Aorta (tissue), 5 donors: ENCODE data around the gene KRTAP12-2. TPM values are rescaled to one million over a fixed set of nuclear protein-coding genes. Genes with fewer than 3 reads are reported as not detected.

ENCODE experiments used
- ATAC-seq: fragments of 200-7000 bp; cut with Tn5 transposase; one replicate; pipeline ENCODE4 v1.9.1; 2022; ENCODE audit warnings: moderate library complexity; ENCODE audit not compliant: low FRiP score
- DNase-seq, 2 donors: peaks; one replicate each; pipeline ENCODE4 v3.0.0-alpha.2; 2020
- H3K27ac ChIP-seq, 2 donors: one replicate each; pipeline ENCODE4 v1.5.1; 2013; ENCODE audit warnings: low read length in 2 of 2, mild to moderate bottlenecking in 2 of 2, moderate library complexity in 2 of 2, control low read depth in 1 of 2, inconsistent platforms in 1 of 2, low read depth in 1 of 2
- H3K27me3 ChIP-seq, 2 donors: one replicate each; pipeline ENCODE4 v1.6.1; 2013; ENCODE audit warnings: control low read depth in 1 of 2, low read length in 1 of 2, mild to moderate bottlenecking in 1 of 2, moderate library complexity in 1 of 2; ENCODE audit not compliant: insufficient read depth in 2 of 2, control insufficient read depth in 1 of 2
- H3K36me3 ChIP-seq, 2 donors: one replicate each; pipeline ENCODE4 v1.6.1; 2013; ENCODE audit warnings: control low read depth in 1 of 2, low read length in 1 of 2, mild to moderate bottlenecking in 1 of 2; ENCODE audit not compliant: insufficient read depth in 2 of 2, control insufficient read depth in 1 of 2
- H3K4me1 ChIP-seq, 2 donors: one replicate each; pipeline ENCODE4 v1.6.1; 2013; ENCODE audit warnings: low read length in 2 of 2, control low read depth in 1 of 2, mild to moderate bottlenecking in 1 of 2, moderate library complexity in 1 of 2; ENCODE audit not compliant: insufficient read depth in 2 of 2, control insufficient read depth in 1 of 2
- H3K4me3 ChIP-seq, 2 donors: one replicate each; pipeline ENCODE4 v1.5.1; 2013; ENCODE audit warnings: low read length in 2 of 2, control low read depth in 1 of 2, mild to moderate bottlenecking in 1 of 2
- H3K9me3 ChIP-seq: one replicate; pipeline ENCODE4 v1.6.1; 2013; ENCODE audit warnings: mild to moderate bottlenecking, low read length; ENCODE audit not compliant: control insufficient read depth
- WGBS, 2 donors: extraction: QIAGEN DNeasy Blood & Tissue Kit; methylation state at CpG; one replicate each; pipeline ENCODE4 v1.1.7; 2013; 5-methylcytosine and 5-hydroxymethylcytosine counted together
- intact Hi-C, 2 donors: fragments of 100-400 bp; cut with DNase I; formaldehyde crosslinking; loops; one replicate each; pipeline versions ENCODE4 v1.14.2 to v1.15.0; 2022
- long read RNA-seq, 2 donors: library from polyadenylated mRNA; unstranded; transcript quantifications; one replicate each; pipeline ENCODE4 v2.0.0, GENCODE V29; 2020 to 2021
- polyA plus RNA-seq, 2 donors: library from polyadenylated mRNA; stranded (reverse); fragments of 200-250 nt; gene quantifications; one replicate each; pipeline ENCODE4 v1.2.3, GENCODE V29; 2013
- total RNA-seq, 2 donors: library from RNA; stranded (reverse); fragmentation: NEBNext Ultra II Directional; extraction: Animal tissue kit (Norgen Biotek cat#: 25700); gene quantifications; one replicate each; pipeline ENCODE4 v1.2.1, GENCODE V29; 2021
- donor health status: healthy with polysubstance abuse.
- donor health status: Bipolar disorder and iron deficiency.
- donor health status: DM: no; HTN: no; CAD: no.
- donor health status: DM: no; HTN: no; CAD: no.
- donor health status: DM: yes; HTN: yes; CAD: no.

The KRTAP12-2 gene, protein sequence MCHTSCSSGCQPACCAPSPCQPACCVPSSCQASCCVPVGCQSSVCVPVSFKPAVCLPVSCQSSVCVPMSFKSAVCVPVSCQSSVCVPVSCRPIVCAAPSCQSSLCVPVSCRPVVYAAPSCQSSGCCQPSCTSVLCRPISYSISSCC
- total RNA-seq (not detected), polyA plus RNA-seq (not detected)
- long read RNA-seq, donor 1, result 0 reads
- long read RNA-seq, donor 2, result 0 reads

GRCh38 chr21:44666401-44667320, at the start of gene KRTAP12-2:
TSS of gene KRTAP12-2 (minus strand) at chr21:44666927. CDS start at chr21:44666886, 41 bp downstream.
- WGBS, 2 donors, result 28 to 35% methylated on average over 19 of the region's 19 CpGs
- H3K4me3 ChIP-seq, result no peak within 1 kb of the TSS
- no peak for ATAC-seq
- H3K4me1 ChIP-seq, result no peaks in the 10 kb centered on the region
- peaks cover 3% of the 10 kb centered on the region for H3K9me3 ChIP-seq
- no peak within 1 kb of the TSS for H3K27ac ChIP-seq
- DNase-seq, result no peak
- H3K27me3 ChIP-seq, result no peaks in the 10 kb centered on the region
- no peaks in the 10 kb centered on the region for H3K36me3 ChIP-seq
- intact Hi-C loops, result no loop called here

- H3K27me3 ChIP-seq, result no peaks in the 10 kb centered on the region
- peak in 1 of 2 donors; percentile 22 for DNase-seq
Measured at GRCh38 chr21:44714905-44715304, 48.2 kb upstream of the KRTAP12-2 start.

DNA sequence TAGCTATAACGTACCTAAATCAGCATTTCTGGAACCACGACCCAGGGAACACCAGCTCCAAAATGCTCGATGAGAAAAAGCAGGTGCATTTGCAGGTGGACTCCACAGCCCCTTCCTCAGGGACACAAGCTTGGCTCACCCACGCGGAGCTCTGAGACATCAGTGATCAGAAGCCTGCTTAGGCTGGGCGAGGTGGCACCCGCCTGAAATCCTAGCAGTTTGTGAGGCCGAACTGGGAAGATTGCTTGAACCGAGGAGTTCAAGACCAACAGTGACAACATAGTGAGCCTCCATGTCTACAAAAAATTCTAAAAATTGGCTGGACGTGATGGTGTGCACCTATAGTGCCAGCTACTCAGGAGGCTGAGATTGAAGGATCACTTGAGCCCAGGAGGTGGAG, 47.1 kb upstream of the KRTAP12-2 start:
- no peaks in the 10 kb centered on the region for H3K36me3 ChIP-seq
- H3K9me3 ChIP-seq, result no peaks in the 10 kb centered on the region
- H3K27ac ChIP-seq, result no peak overlapping the region
- intact Hi-C loops, result no loop called here
- ATAC-seq (no peak), DNase-seq (peak in 1 of 2 donors; percentile 27)
- H3K27me3 ChIP-seq, result no peaks in the 10 kb centered on the region
- H3K4me3 ChIP-seq, result no peak overlapping the region
- H3K4me1 ChIP-seq, result no peaks in the 10 kb centered on the region
- 92% methylated on average over 10 of the region's 10 CpGs for WGBS, 2 donors

More at GRCh38 chr21:44714905-44715304, 48.2 kb upstream of the KRTAP12-2 start:
- H3K9me3 ChIP-seq, result no peaks in the 10 kb centered on the region
- WGBS, 2 donors, result 57 to 60% methylated on average over 8 of the region's 8 CpGs
- no peaks in the 10 kb centered on the region for H3K4me1 ChIP-seq
- H3K27ac ChIP-seq, result no peak overlapping the region
- H3K4me3 ChIP-seq, result no peak overlapping the region
- no peak for ATAC-seq
- intact Hi-C loops, result no loop called here
- no peaks in the 10 kb centered on the region for H3K36me3 ChIP-seq

DNA sequence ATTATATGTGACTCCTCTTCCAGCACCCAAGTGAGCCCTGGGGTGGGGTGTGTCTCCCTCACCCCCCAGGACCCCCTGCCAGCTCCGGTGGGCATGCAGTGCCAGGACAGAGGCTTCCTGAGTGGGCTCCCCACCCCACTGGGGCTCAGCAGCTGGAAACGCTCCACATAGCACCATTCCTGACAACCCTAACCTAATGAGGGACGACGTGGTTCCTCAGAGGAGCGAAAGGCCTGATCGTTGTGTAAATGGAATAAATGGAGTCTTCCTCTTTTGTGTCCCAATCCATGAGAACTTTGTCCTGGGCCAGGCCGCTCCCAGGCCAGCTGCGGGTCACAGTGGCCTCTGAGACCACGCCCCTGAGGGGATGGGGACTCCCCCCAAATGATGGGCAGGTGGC, 46.4 kb upstream of the KRTAP12-2 start:
- WGBS, 2 donors, result 85 to 87% methylated on average over 9 of the region's 9 CpGs
- Histone ChIP-seq H3K27me3 (no peaks in the 10 kb centered on the region), H3K4me3 (no peak overlapping the region), H3K36me3 (no peaks in the 10 kb centered on the region), H3K9me3 (no peaks in the 10 kb centered on the region), H3K27ac (no peak overlapping the region), H3K4me1 (no peaks in the 10 kb centered on the region)
- ATAC-seq (no peak), DNase-seq (peak in 1 of 2 donors; percentile 40)
- intact Hi-C loops, result no loop called here

- Histone ChIP-seq H3K36me3 (no peaks in the 10 kb centered on the region), H3K27me3 (no peaks in the 10 kb centered on the region), H3K4me3 (no peak overlapping the region), H3K9me3 (no peaks in the 10 kb centered on the region), H3K4me1 (no peaks in the 10 kb centered on the region), H3K27ac (no peak overlapping the region)
- ATAC-seq (no peak), DNase-seq (peak in 1 of 2 donors; percentile 13)
- WGBS, 2 donors, result 52 to 55% methylated on average over 21 to 22 of the region's 22 CpGs
- intact Hi-C loops, result no loop called here
Measured at GRCh38 chr21:44712203-44713028, 45.7 kb upstream of the KRTAP12-2 start.

GRCh38 chr21:44711327-44712202, 44.8 kb upstream of the KRTAP12-2 start, which contains the start of gene TSPEAR:
TSS of gene TSPEAR (minus strand) at chr21:44711572. CDS start at chr21:44711514, 58 bp downstream.
- DNase-seq (peak in 1 of 2 donors; percentile 51), ATAC-seq (no peak)
- Histone ChIP-seq H3K9me3 (no peaks in the 10 kb centered on the region), H3K4me3 (no peak within 1 kb of the TSS), H3K36me3 (no peaks in the 10 kb centered on the region), H3K4me1 (no peaks in the 10 kb centered on the region), H3K27me3 (no peaks in the 10 kb centered on the region), H3K27ac (no peak within 1 kb of the TSS)
- intact Hi-C loops, result no loop called here
- 1 to 2% methylated on average over 38 to 41 of the region's 41 CpGs for WGBS, 2 donors

DNA sequence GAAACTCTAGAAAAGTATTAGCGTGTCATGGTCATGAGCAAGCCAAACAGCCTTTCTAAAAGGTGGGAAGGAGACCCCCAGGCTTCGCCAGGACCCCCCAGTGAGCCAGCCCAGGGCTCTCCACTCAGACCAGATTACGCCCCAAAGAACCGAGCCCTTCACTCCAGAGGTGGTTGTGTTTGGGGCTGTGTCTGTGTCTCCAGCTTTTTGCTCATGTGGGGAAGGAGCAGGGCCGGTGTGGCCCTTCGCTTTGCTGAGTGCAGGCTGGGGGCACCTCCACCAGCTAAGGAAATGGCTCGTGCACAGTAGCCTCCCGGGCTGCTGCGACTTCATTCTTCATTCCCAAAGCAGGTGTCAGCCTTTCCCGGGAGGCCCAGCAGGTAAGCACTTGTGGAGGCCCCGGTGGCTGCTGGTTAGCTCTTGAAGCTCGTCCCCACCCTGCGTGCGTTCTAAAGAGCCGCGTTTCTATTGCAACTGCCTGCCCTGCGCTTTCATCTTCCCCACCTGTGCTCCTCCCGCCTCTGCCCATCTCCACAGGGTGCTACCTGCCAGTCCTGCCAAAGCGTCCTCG, 44.1 kb upstream of the KRTAP12-2 start:
- H3K4me3 ChIP-seq, result no peak overlapping the region
- no peaks in the 10 kb centered on the region for H3K4me1 ChIP-seq
- ATAC-seq (no peak), DNase-seq (peak in 1 of 2 donors; percentile 59)
- H3K9me3 ChIP-seq, result peaks cover 4% of the 10 kb centered on the region
- no peak overlapping the region for H3K27ac ChIP-seq
- intact Hi-C loops, result no loop called here
- no peaks in the 10 kb centered on the region for H3K27me3 ChIP-seq
- 26 to 27% methylated on average over 20 of the region's 20 CpGs for WGBS, 2 donors
- no peaks in the 10 kb centered on the region for H3K36me3 ChIP-seq
